HepG2 (cell line): Measurements from ENCODE around the gene DEPDC5. TPM values are rescaled to one million over a fixed set of nuclear protein-coding genes. Genes with fewer than 3 reads are reported as not detected.

Experiments
- ATAC-seq: fragments of 200-7000 bp; cut with Tn5 transposase; 3 replicates; pipeline ENCODE4 v1.9.1; 2020; ENCODE audit warnings: mild to moderate bottlenecking, moderate library complexity
- BruUV-seq: library from RNA; stranded (reverse); fragments of 400-500 nt; replicated peaks from 2 replicates; lab custom pipeline; 2021; lab: Mats Ljungman, UMichigan
- CTCF ChIA-PET: fragments of 300-600 bp; formaldehyde crosslinking; extraction: SDS; loops from one replicate; lab custom pipeline; 2021; ENCODE audit warnings: low total read pairs, inconsistent platforms, low intra/inter-chr PET ratio; lab: Yijun Ruan, JAX
- POLR2A ChIA-PET: fragments of 350-600 bp; sonication (Branson Sonifier 250); formaldehyde crosslinking; loops from one replicate; lab custom pipeline; 2020; ENCODE audit warnings: antibody characterized with exemption, inconsistent platforms; lab: Yijun Ruan, JAX
- DNase-seq: peaks from one replicate; pipeline ENCODE4 v3.0.0-alpha.2; 2015; ENCODE audit warnings: low spot score
- FAIRE-seq: peaks from 3 replicates; lab custom pipeline; 2011; peaks lifted over from hg19 to GRCh38; lab: Jason Lieb, UNC
- H2AFZ ChIP-seq: one replicate; pipeline ENCODE4 v1.6.1; 2011; ENCODE audit warnings: low read length, inconsistent platforms
- H3K27ac ChIP-seq: fragments of 300-600 bp; 3 replicates; pipeline ENCODE4 v1.8.0; 2011; ENCODE audit warnings: mixed run types, mild to moderate bottlenecking, mixed read lengths, low read length, inconsistent platforms; ENCODE audit not compliant: insufficient read depth; ENCODE audit errors: extremely low read length
- H3K27me3 ChIP-seq, 2 experiments: fragments of 200-600 bp in 1 of 2; 2 replicates in 1 of 2; 3 replicates in 1 of 2; pipeline versions ENCODE4 v1.6.0 to v1.8.0; 2011; ENCODE audit warnings: low read length in 2 of 2, mild to moderate bottlenecking in 2 of 2, moderate library complexity in 2 of 2, inconsistent platforms in 1 of 2; ENCODE audit not compliant: insufficient read depth in 2 of 2, control insufficient read depth in 1 of 2
- H3K36me3 ChIP-seq, 2 experiments: fragments of 200-600 bp in 1 of 2; replicated peaks in 1 of 2; 2 replicates in 1 of 2; 3 replicates in 1 of 2; pipeline versions ENCODE4 v1.5.1 to v1.8.0; 2011; ENCODE audit warnings: low read length in 2 of 2, inconsistent platforms in 1 of 2; ENCODE audit not compliant: insufficient read depth in 2 of 2, control insufficient read depth in 1 of 2
- H3K4me1 ChIP-seq: 2 replicates; pipeline ENCODE4 v1.5.1; 2012; ENCODE audit warnings: low read length, inconsistent platforms; ENCODE audit not compliant: insufficient read depth
- H3K4me2 ChIP-seq: 2 replicates; pipeline ENCODE4 v1.6.0; 2011; ENCODE audit warnings: low read depth, low read length, inconsistent platforms
- H3K4me3 ChIP-seq, 3 experiments: fragments of 200-600 bp in 1 of 3; sonication (generic), shearing (Covaris generic) in 1 of 3; replicated peaks in 1 of 3; 2 replicates each; pipeline ENCODE4 v1.5.1; 2011 to 2016; ENCODE audit warnings: low read length in 3 of 3, inconsistent platforms in 2 of 3, low read depth in 2 of 3, mild to moderate bottlenecking in 2 of 3, control low read depth in 1 of 3, mixed read lengths in 1 of 3; ENCODE audit not compliant: insufficient read depth in 1 of 3
- H3K79me2 ChIP-seq: one replicate; pipeline ENCODE4 v1.6.1; 2011; ENCODE audit warnings: low read length, inconsistent platforms; ENCODE audit not compliant: insufficient read depth
- H3K9ac ChIP-seq: 2 replicates; pipeline ENCODE4 v1.6.0; 2011; ENCODE audit warnings: mild to moderate bottlenecking, low read depth, low read length, inconsistent platforms; ENCODE audit not compliant: insufficient read depth
- H3K9me3 ChIP-seq: 2 replicates; pipeline ENCODE4 v1.5.1; 2012; ENCODE audit warnings: mild to moderate bottlenecking, low read length
- H4K20me1 ChIP-seq: 2 replicates; pipeline ENCODE4 v1.6.0; 2011; ENCODE audit warnings: inconsistent platforms, mild to moderate bottlenecking, low read length, moderate library complexity; ENCODE audit not compliant: insufficient read depth
- ARNT ChIP-seq: fragments of 450-650 bp; IDR thresholded peaks from 2 replicates; pipeline ENCODE4 v1.6.1; 2017
- CCDC6 ChIP-seq: sonication (generic); formaldehyde crosslinking; IDR thresholded peaks from 2 replicates; pipeline ENCODE4 v1.8.1; 2022; ENCODE audit warnings: mild to moderate bottlenecking, missing genetic modification reagents, moderate library complexity
- RFXAP ChIP-seq: sonication (generic); formaldehyde crosslinking; IDR thresholded peaks from 2 replicates; pipeline ENCODE4 v1.4.0; 2020; ENCODE audit warnings: missing genetic modification reagents, borderline replicate concordance
- SMAD9 ChIP-seq: sonication (generic); formaldehyde crosslinking; IDR thresholded peaks from 2 replicates; pipeline ENCODE4 v1.5.1; 2020; ENCODE audit warnings: mild to moderate bottlenecking, missing genetic modification reagents
- ZNF33A ChIP-seq: sonication (generic); formaldehyde crosslinking; IDR thresholded peaks from 2 replicates; pipeline ENCODE4 v1.5.1; 2020; ENCODE audit warnings: missing genetic modification reagents, mild to moderate bottlenecking, moderate library complexity, borderline replicate concordance
- ZNF569 ChIP-seq: sonication (generic); formaldehyde crosslinking; IDR thresholded peaks from 2 replicates; pipeline ENCODE4 v1.5.0; 2020; ENCODE audit warnings: mild to moderate bottlenecking, missing genetic modification reagents, moderate library complexity, borderline replicate concordance
- ZNF878 ChIP-seq: sonication (generic); formaldehyde crosslinking; IDR thresholded peaks from 2 replicates; pipeline ENCODE4 v1.8.1; 2023; ENCODE audit warnings: mild to moderate bottlenecking, missing genetic modification reagents, moderate library complexity
- in situ Hi-C: cut with HindIII; loops from 2 replicates; pipeline ENCODE4 v1.10.0; 2017; ENCODE audit warnings: low pct_unique_long_range_greater_than_20kb; ENCODE audit not compliant: extremely low pct_ligation_motif_present
- intact Hi-C: fragments of 100-400 bp; cut with micrococcal nuclease; formaldehyde crosslinking; loops from one replicate; pipeline ENCODE4 v1.10.0; 2022; ENCODE audit not compliant: unreplicated experiment
- polyA plus RNA-seq, 8 experiments: library from polyadenylated mRNA; depleted of rRNA in 3 of 8; stranded (reverse) in 7 of 8; unstranded in 1 of 8; fragments of >200 nt; fragmentation: Illumina TruSeq in 4 of 8; extraction: Trizol in 4 of 8; gene quantifications; 2 replicates each; pipeline versions ENCODE4 v1.2.1 to v1.2.3, GENCODE V29; 2011 to 2016; ENCODE audit warnings: low read depth in 4 of 8, missing spikeins in 1 of 8, mixed read lengths in 1 of 8; ENCODE audit not compliant: insufficient read depth in 1 of 8
- total RNA-seq, 5 experiments: library from RNA; depleted of rRNA; stranded (reverse); fragments of >200 nt; fragmentation: Illumina TruSeq; extraction: Trizol; gene quantifications; 2 replicates each; pipeline ENCODE4 v1.2.3, GENCODE V29; 2016; ENCODE audit warnings: low read depth in 1 of 5
- TF ChIP-seq, protein P1 (sequence below): sonication (generic); formaldehyde crosslinking; IDR thresholded peaks from 2 replicates; pipeline ENCODE4 v1.5.0; 2020; ENCODE audit warnings: mild to moderate bottlenecking, missing genetic modification reagents, borderline replicate concordance
- TF ChIP-seq, protein P2 (sequence below): IDR thresholded peaks from 2 replicates; pipeline ENCODE4 v1.6.1; 2016; ENCODE audit warnings: low read depth, missing genetic modification reagents, missing compliant biosample characterization
- TF ChIP-seq, protein P3 (sequence below): sonication (generic); formaldehyde crosslinking; IDR thresholded peaks from 2 replicates; pipeline ENCODE4 v1.4.0; 2020; ENCODE audit warnings: mild to moderate bottlenecking, missing genetic modification reagents

The DEPDC5 gene
- total and polyA plus RNA-seq, 2 of the 13 experiments (the other 11 are each of a cell fraction or from before 2014, with no cell fraction given): 9.8 to 12.4 TPM

DNA sequence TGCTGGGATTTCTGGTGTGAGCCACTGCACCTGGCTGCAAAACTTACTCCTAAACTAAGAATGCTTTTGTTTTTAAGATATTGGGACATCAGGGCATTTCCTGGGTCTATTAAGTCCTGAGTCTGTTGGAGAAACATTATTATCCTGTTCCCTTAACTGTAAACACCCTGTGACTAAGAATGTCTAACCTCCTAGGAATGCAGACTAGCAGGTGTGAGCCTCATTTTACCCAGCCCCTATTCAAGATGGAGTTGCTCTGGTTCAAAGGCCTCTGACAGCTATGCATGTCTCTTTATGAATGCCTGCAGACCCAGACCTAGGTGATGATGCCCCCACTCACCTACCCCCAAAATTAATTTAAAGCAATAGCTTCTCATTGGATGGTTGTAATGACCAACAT is 46.2 kb downstream of the DEPDC5 start:
- Histone ChIP-seq H3K4me3 (no peak overlapping the region), H3K27ac (no peak overlapping the region), H2AFZ (no peak overlapping the region), H4K20me1 (no peaks in the 10 kb centered on the region), H3K27me3 (no peaks in the 10 kb centered on the region; a peak in 1 of 5 replicates), H3K36me3 (peaks cover 3 to 43% of the 10 kb centered on the region in 2 experiments; a peak in 4 of 5 replicates), H3K4me1 (no peaks in the 10 kb centered on the region), H3K79me2 (no peaks in the 10 kb centered on the region), H3K9ac (no peak overlapping the region), H3K4me2 (no peak overlapping the region), H3K9me3 (no peaks in the 10 kb centered on the region)
- in situ Hi-C loops: no loop called here
- FAIRE-seq (no peak), ATAC-seq (no peak), DNase-seq (no peak)
- no TSS peak for BruUV-seq
- intact Hi-C loops: no loop called here
- POLR2A ChIA-PET: interaction anchor here (0.5 kb wide), 1 partner anchor 43 kb away, joined by 3 read pairs; no protein-coding TSS in a partner anchor
- CTCF ChIA-PET: no interaction called here
- TF ChIP-seq ZNF569 (CRISPR knock-in tag) (no peak), ZNF878 (CRISPR knock-in tag) (no peak), ZNF33A (CRISPR knock-in tag) (no peak), SMAD9 (CRISPR knock-in tag) (no peak), CCDC6 (CRISPR knock-in tag) (no peak), ARNT (no peak), RFXAP (CRISPR knock-in tag) (no peak)
- TF ChIP-seq, protein P1, sequence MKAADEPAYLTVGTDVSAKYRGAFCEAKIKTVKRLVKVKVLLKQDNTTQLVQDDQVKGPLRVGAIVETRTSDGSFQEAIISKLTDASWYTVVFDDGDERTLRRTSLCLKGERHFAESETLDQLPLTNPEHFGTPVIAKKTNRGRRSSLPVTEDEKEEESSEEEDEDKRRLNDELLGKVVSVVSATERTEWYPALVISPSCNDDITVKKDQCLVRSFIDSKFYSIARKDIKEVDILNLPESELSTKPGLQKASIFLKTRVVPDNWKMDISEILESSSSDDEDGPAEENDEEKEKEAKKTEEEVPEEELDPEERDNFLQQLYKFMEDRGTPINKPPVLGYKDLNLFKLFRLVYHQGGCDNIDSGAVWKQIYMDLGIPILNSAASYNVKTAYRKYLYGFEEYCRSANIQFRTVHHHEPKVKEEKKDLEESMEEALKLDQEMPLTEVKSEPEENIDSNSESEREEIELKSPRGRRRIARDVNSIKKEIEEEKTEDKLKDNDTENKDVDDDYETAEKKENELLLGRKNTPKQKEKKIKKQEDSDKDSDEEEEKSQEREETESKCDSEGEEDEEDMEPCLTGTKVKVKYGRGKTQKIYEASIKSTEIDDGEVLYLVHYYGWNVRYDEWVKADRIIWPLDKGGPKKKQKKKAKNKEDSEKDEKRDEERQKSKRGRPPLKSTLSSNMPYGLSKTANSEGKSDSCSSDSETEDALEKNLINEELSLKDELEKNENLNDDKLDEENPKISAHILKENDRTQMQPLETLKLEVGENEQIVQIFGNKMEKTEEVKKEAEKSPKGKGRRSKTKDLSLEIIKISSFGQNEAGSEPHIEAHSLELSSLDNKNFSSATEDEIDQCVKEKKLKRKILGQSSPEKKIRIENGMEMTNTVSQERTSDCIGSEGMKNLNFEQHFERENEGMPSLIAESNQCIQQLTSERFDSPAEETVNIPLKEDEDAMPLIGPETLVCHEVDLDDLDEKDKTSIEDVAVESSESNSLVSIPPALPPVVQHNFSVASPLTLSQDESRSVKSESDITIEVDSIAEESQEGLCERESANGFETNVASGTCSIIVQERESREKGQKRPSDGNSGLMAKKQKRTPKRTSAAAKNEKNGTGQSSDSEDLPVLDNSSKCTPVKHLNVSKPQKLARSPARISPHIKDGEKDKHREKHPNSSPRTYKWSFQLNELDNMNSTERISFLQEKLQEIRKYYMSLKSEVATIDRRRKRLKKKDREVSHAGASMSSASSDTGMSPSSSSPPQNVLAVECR (CRISPR knock-in tag): no peak
- TF ChIP-seq, protein P2, sequence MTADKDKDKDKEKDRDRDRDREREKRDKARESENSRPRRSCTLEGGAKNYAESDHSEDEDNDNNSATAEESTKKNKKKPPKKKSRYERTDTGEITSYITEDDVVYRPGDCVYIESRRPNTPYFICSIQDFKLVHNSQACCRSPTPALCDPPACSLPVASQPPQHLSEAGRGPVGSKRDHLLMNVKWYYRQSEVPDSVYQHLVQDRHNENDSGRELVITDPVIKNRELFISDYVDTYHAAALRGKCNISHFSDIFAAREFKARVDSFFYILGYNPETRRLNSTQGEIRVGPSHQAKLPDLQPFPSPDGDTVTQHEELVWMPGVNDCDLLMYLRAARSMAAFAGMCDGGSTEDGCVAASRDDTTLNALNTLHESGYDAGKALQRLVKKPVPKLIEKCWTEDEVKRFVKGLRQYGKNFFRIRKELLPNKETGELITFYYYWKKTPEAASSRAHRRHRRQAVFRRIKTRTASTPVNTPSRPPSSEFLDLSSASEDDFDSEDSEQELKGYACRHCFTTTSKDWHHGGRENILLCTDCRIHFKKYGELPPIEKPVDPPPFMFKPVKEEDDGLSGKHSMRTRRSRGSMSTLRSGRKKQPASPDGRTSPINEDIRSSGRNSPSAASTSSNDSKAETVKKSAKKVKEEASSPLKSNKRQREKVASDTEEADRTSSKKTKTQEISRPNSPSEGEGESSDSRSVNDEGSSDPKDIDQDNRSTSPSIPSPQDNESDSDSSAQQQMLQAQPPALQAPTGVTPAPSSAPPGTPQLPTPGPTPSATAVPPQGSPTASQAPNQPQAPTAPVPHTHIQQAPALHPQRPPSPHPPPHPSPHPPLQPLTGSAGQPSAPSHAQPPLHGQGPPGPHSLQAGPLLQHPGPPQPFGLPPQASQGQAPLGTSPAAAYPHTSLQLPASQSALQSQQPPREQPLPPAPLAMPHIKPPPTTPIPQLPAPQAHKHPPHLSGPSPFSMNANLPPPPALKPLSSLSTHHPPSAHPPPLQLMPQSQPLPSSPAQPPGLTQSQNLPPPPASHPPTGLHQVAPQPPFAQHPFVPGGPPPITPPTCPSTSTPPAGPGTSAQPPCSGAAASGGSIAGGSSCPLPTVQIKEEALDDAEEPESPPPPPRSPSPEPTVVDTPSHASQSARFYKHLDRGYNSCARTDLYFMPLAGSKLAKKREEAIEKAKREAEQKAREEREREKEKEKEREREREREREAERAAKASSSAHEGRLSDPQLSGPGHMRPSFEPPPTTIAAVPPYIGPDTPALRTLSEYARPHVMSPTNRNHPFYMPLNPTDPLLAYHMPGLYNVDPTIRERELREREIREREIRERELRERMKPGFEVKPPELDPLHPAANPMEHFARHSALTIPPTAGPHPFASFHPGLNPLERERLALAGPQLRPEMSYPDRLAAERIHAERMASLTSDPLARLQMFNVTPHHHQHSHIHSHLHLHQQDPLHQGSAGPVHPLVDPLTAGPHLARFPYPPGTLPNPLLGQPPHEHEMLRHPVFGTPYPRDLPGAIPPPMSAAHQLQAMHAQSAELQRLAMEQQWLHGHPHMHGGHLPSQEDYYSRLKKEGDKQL (CRISPR knock-in tag): no peak
- TF ChIP-seq, protein P3, sequence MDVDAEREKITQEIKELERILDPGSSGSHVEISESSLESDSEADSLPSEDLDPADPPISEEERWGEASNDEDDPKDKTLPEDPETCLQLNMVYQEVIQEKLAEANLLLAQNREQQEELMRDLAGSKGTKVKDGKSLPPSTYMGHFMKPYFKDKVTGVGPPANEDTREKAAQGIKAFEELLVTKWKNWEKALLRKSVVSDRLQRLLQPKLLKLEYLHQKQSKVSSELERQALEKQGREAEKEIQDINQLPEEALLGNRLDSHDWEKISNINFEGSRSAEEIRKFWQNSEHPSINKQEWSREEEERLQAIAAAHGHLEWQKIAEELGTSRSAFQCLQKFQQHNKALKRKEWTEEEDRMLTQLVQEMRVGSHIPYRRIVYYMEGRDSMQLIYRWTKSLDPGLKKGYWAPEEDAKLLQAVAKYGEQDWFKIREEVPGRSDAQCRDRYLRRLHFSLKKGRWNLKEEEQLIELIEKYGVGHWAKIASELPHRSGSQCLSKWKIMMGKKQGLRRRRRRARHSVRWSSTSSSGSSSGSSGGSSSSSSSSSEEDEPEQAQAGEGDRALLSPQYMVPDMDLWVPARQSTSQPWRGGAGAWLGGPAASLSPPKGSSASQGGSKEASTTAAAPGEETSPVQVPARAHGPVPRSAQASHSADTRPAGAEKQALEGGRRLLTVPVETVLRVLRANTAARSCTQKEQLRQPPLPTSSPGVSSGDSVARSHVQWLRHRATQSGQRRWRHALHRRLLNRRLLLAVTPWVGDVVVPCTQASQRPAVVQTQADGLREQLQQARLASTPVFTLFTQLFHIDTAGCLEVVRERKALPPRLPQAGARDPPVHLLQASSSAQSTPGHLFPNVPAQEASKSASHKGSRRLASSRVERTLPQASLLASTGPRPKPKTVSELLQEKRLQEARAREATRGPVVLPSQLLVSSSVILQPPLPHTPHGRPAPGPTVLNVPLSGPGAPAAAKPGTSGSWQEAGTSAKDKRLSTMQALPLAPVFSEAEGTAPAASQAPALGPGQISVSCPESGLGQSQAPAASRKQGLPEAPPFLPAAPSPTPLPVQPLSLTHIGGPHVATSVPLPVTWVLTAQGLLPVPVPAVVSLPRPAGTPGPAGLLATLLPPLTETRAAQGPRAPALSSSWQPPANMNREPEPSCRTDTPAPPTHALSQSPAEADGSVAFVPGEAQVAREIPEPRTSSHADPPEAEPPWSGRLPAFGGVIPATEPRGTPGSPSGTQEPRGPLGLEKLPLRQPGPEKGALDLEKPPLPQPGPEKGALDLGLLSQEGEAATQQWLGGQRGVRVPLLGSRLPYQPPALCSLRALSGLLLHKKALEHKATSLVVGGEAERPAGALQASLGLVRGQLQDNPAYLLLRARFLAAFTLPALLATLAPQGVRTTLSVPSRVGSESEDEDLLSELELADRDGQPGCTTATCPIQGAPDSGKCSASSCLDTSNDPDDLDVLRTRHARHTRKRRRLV (CRISPR knock-in tag): no peak
